T47D (cell line): ENCODE data around the gene CDKAL1.
A peak's percentile ranks its signal among the peaks of the same experiment; 100 is the strongest.
"Not testable (repeated sequence)": the region's sequence is repeated elsewhere in the genome, so short reads cannot be mapped to it uniquely, and the experiment has no call there.

ENCODE experiments used
- DNase-seq, 2 experiments: peaks; one replicate each; pipeline versions ENCODE4 v3.0.0 to v3.0.0-alpha.2; 2011 to 2012; ENCODE audit warnings: low read depth in 1 of 2, low spot score in 1 of 2
- JUND ChIP-seq: IDR thresholded peaks from 2 replicates; pipeline ENCODE4 v1.6.1; 2012; ENCODE audit warnings: low read depth
- in situ Hi-C: cut with HindIII; loops from 2 replicates; pipeline ENCODE4 v1.10.0; 2016; ENCODE audit warnings: low sequenced_read_pairs, low pct_unique_long_range_greater_than_20kb

CDKAL1 gene

DNA sequence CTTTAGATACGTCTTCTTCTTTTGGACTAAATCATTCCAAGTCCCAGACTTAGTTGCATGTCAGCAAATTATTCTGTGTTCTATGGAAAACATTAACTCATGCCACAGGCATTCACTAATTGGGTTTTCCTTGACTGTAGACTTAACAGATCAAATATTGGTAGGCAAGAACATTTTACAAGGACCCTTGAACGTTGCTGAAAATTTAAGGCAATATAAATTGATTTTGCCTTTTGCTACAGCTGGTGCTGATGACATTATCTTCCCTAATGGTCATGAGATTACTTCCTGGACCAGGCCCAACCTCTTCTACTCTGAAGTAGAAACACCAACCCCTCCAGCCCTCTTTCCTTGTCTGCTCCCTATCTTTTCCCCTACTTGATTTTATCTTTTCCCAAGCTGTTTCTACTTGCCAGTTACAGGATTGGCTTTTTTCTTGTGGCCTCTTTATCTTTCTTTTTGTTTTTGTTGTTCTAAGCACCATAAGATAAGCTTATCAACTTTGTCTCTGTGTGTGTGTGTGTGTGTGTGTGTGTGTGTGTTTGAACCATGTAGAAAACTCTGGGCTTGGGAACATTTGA, 545.3 kb downstream of the CDKAL1 start:
- TF ChIP-seq JUND = no peak
- in situ Hi-C loops = no loop called here
- no peak for DNase-seq

DNA sequence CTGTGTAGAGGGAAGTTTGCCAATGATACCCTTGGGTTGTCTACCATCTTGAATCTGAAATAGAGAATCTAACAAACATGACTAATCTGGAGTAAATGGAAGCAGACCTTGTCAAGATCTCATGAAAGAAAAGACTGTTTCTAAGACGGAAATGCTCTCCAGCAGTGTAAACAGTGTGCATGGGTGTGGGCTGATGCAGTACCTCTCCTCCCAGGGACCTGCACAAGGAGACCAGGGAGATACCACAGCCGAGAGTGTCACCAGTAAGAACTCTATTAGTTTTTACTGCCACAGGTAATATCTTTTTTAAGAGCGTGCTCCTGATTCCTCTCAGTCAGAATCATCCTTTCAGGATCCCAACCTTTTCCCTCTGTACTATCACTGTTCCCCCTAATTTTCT, 546.0 kb downstream of the CDKAL1 start:
- DNase-seq = no peak
- no peak for TF ChIP-seq JUND
- in situ Hi-C loops = no loop called here

DNA sequence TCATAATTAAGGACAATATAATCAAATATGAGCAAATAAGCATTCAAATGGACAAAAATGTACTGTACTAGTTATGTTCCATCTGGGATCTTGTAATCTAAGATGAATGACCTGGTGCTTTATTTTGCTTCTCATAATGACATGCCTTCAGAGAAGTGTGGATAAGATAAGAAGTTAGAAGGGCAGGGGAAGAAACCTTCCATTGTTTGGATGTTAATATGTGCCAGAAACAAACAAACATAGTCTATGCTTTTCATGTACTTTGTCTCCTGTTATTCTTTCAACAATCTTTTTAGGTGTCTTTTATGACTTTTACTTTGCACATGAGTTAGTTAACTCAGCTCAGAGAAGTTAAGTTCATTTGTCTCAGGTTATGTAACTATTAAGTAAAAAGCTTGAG, 547.8 kb downstream of the CDKAL1 start:
- DNase-seq = no peak
- in situ Hi-C loops = no loop called here
- TF ChIP-seq JUND = no peak

DNA sequence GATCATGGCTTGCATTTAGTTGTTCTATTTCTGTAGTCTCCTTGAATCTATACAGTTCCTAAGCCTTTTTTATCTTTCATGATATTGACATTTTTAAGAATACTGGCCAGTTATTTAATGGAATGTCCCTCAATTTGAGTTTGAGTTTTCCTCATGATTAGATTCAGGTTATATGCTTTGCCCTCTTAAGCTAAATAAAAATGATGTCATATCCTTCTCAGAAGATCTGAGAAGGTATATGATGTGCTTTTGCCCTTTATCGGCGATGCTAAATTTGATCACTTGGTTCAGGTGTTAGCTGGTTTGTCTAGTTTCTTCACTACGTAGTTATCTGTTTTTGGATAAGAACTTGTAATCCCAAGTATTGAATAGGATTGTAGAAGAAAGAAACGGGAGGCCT, 549.5 kb downstream of the CDKAL1 start:
- DNase-seq = no peak
- TF ChIP-seq JUND = no peak
- in situ Hi-C loops = no loop called here

DNA sequence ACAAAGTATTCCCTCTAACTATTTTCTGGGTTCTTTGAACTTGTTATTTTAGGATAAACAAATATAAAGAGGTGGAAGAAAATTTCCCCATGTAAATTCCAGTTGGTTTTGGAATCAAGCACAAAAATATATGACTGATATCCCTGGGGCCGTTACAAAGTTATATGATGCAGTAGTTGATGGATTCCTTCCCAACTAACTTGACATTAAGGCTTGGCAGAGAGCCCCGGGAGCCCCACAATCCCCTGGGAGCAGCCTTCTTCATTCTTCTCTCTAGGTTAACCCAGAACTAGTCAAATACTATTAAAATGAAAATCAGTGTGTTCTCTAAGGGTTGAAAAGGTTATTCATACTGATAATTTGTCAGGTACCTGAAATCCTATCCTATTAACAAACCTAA, 550.4 kb downstream of the CDKAL1 start:
- TF ChIP-seq JUND = no peak
- DNase-seq = no peak
- in situ Hi-C loops = no loop called here

DNA sequence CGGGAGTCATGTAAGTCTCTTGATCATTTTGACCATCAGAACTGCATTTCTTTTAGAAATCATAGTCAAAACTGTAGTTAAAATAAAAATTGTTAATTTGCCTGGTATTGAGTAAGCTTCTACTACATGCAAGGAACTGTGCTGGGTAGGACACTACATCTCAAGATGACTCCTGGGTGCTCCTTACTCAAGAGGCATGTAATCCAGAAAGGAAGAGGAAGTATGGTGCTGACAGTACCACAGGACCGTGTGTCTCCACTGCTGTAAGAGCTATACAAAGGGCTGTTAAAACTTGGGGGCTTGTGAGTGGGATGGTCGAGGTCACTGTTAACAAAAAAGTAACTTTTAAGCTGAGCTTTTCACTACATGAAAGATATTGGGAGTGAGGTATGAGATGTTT, 551.0 kb downstream of the CDKAL1 start:
- no peak for TF ChIP-seq JUND
- no peak for DNase-seq
- in situ Hi-C loops = no loop called here

DNA sequence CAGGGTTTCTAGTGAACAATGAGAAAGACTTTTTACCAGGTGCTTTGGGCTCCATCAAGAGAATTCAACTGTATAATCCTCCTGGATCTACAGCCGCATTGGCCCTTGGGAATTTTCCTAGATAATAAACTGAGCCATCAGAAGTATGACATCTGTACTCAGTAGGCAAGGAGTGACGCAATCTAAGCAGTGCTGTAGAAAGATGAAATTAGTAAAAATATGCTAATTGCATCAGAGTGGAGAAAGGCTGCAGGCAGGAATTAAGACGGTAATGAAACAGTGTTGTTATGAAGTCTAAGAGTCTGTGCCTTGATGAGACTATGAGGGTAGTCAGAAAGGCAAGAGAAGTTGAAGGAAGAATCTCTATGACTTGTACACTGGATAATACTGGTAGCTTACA, 551.4 kb downstream of the CDKAL1 start:
- in situ Hi-C loops = no loop called here
- TF ChIP-seq JUND = no peak
- no peak for DNase-seq

DNA sequence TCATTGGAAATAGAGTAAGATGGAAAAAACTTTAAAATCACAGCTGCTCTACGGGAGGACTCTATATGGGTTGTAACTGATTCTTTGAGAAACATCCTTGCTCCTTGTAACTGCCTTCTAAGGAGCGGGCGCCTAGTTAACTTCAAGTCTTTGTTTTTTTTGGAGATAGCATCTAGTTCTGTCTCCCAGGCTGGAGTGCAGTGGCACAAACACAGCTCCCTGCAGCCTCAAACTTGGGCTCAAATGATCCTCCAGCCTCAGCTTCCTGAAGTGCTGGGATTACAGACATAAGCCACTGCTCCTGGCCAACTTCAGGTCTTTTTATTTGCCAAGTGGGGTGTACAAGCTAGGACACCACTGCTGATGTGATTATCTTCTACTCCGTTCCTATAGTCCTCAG, 552.9 kb downstream of the CDKAL1 start:
- in situ Hi-C loops = no loop called here
- TF ChIP-seq JUND = no peak
- peak in 1 of 2 experiments; percentile 38 for DNase-seq

DNA sequence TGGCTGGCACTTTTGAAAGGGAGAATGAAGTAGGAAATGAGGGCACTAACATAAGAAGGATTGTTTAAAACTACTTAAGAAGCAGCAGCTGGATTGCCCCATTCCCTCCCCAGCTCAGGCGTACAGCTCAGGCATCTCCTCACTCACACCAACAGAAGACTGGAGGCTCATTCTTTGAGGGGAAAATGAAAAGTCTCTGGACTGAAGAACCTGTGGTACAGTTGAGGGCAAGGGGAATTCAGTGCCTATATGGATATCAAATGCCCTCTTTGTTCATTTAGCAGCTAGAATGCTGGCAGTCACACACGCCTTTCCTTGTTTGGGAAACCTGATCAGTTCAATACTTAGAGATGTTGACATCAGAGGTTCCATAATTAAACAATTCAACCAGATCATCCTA, 557.2 kb downstream of the CDKAL1 start:
- no peak for DNase-seq
- in situ Hi-C loops = no loop called here
- TF ChIP-seq JUND = no peak

DNA sequence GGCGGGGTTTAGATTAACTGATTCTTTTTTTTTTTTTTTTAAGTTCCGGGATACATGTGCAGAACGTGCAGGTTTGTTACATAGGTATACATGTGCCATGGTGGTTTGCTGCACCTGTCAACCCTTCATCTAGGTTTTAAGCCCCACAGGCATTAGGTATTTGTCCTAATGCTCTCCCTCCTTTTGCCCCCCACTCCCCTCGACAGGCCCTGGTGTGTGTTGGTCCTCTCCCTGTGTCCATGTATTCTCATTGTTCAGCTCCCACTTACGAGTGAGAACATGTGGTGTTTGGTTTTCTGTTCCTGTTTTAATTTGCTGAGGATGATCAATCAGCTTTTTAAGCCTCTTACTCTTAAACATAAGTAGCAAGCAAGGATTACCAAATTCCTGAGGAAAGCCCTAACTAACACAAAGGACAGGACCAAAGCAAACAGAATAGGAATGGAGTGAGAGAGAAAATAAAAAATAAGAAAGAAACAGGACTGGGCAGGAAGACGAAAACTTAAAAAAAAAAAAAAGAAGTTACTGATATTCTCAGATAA, 558.0 kb downstream of the CDKAL1 start:
- DNase-seq, in situ Hi-C loops: not testable (repeated sequence)

DNA sequence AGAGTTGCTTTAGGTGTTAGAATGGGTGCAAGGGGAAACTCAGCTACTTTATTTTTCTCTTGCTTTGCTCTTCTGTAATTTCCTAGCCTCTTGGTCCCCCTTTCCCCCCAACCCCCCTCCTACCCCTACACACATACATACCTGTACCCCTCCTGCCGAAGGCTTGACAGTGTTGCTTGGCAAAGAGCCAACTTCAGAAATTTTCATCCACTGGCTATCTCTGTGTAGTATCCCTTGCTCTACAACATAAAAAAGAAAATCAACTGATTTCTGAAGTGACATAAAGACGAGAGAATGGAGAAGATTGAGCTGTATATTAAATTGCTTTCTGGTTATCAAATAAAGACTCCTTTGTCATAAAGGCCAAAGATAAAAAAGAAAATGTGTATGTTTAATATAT, 561.2 kb downstream of the CDKAL1 start:
- in situ Hi-C loops = no loop called here
- no peak for TF ChIP-seq JUND
- DNase-seq = no peak

DNA sequence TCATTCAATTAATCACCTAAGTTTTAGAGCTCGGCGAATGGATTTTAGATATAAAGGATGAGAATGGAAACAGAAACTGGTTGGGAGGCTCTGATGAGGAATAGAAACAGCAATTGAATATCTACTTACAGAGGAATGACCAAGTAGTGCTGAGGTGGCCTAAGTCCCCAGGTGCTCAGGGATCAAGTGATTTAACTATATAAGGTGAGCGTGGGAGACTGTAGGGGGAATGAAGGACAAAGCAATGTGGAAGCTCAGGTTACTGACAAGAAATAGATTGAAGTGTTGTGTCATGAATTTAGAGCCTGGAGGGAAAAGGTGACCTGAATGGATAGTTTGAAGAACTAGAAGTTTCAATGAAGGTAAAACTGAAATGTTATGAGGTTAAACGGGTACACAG, 563.9 kb downstream of the CDKAL1 start:
- TF ChIP-seq JUND = no peak
- in situ Hi-C loops = no loop called here
- no peak for DNase-seq

DNA sequence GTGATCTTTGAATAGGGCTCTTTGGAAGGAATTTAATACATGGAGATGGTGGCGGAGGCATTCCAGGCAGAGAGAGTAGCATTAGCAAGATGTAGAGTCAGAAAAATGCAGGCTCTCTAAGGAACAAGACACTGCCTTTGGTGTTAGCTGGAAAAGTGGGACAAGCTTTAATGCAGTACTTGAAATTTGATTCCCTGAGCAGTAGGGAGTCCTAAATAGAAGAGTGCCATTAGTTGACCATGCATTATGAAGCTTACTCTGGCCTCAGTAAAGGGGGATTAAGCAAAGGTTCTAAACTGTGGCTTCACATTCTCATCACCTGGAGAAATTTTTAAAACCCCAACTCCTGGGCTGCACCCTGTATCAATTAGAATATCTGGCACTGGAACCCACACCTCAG, 564.5 kb downstream of the CDKAL1 start:
- DNase-seq = no peak
- in situ Hi-C loops = no loop called here
- no peak for TF ChIP-seq JUND
